K562 (cell line): ENCODE results near the gene C10orf143. TPM values are rescaled to one million over a fixed set of nuclear protein-coding genes. Genes with fewer than 3 reads are reported as not detected.

Experiments
- ATAC-seq: fragments of 200-7000 bp; cut with Tn5 transposase; 3 replicates; pipeline ENCODE4 v1.9.1; 2020; ENCODE audit warnings: moderate library complexity
- Bru-seq: library from RNA; stranded (reverse); fragments of 400-500 nt; gene quantifications from one replicate; lab custom pipeline; 2021; lab: Mats Ljungman, UMichigan
- BruChase-seq, 2 experiments: library from RNA; stranded (reverse); fragments of 400-500 nt; gene quantifications; one replicate each; lab custom pipeline; 2021; lab: Mats Ljungman, UMichigan
- BruUV-seq: library from RNA; stranded (reverse); fragments of 400-500 nt; replicated peaks from 2 replicates; lab custom pipeline; 2021; lab: Mats Ljungman, UMichigan
- CTCF ChIA-PET: fragments of 300-600 bp; formaldehyde crosslinking; extraction: SDS; loops from one replicate; lab custom pipeline; 2021; ENCODE audit warnings: low intra/inter-chr PET ratio; lab: Yijun Ruan, JAX
- POLR2A ChIA-PET: fragments of 300-600, 350-650 bp; sonication (Branson Sonifier 250); formaldehyde crosslinking; extraction: SDS; loops from one replicate; lab custom pipeline; 2021; ENCODE audit warnings: antibody characterized with exemption, inconsistent platforms; lab: Yijun Ruan, JAX
- DNase-seq, 4 experiments: peaks; one replicate each; pipeline versions ENCODE4 v3.0.0 to v3.0.0-alpha.2; 2011 to 2018; ENCODE audit warnings: low spot score in 3 of 4, mixed read lengths in 3 of 4; ENCODE audit errors: extremely low read depth in 1 of 4
- FAIRE-seq: peaks from 2 replicates; lab custom pipeline; 2011; peaks lifted over from hg19 to GRCh38; lab: Jason Lieb, UNC
- H2AFZ ChIP-seq: 2 replicates; pipeline ENCODE4 v1.6.0; 2011; ENCODE audit warnings: low read depth, low read length, control low read depth, inconsistent platforms
- H3K27ac ChIP-seq: fragments of 200-600 bp; 3 replicates; pipeline ENCODE4 v1.8.0; 2011; ENCODE audit warnings: low read depth, mild to moderate bottlenecking, control low read depth, inconsistent platforms, low read length, moderate library complexity, mixed read lengths; ENCODE audit errors: extremely low read depth
- H3K27me3 ChIP-seq, 2 experiments: fragments of 300-600 bp in 1 of 2; 2 replicates in 1 of 2; 3 replicates in 1 of 2; pipeline versions ENCODE4 v1.6.0 to v1.8.0; 2011; ENCODE audit warnings: inconsistent platforms in 2 of 2, low read length in 2 of 2, mild to moderate bottlenecking in 1 of 2, mixed read lengths in 1 of 2, moderate library complexity in 1 of 2; ENCODE audit not compliant: control insufficient read depth in 2 of 2, insufficient read depth in 2 of 2
- H3K36me3 ChIP-seq: fragments of 300-600 bp; 3 replicates; pipeline ENCODE4 v1.8.0; 2011; ENCODE audit warnings: mild to moderate bottlenecking, low read length, inconsistent platforms; ENCODE audit not compliant: control insufficient read depth, insufficient read depth
- H3K4me1 ChIP-seq, 2 experiments: fragments of 200-600 bp in 1 of 2; replicated peaks in 1 of 2; 2 replicates in 1 of 2; 3 replicates in 1 of 2; pipeline versions ENCODE4 v1.5.1 to v1.8.0; 2011; ENCODE audit warnings: inconsistent platforms in 2 of 2, low read length in 2 of 2, mild to moderate bottlenecking in 1 of 2, mixed read lengths in 1 of 2, moderate library complexity in 1 of 2; ENCODE audit not compliant: control insufficient read depth in 2 of 2, insufficient read depth in 2 of 2
- H3K4me2 ChIP-seq: 2 replicates; pipeline ENCODE4 v1.6.1; 2011; ENCODE audit warnings: low read length, control low read depth, inconsistent platforms, mixed read lengths; ENCODE audit not compliant: insufficient read depth
- H3K4me3 ChIP-seq: fragments of 200-600 bp; sonication (generic), shearing (Covaris generic); 2 replicates; pipeline ENCODE4 v1.5.1; 2016; ENCODE audit warnings: control low read depth, inconsistent platforms
- H3K79me2 ChIP-seq: fragments of 200-600 bp; 3 replicates; pipeline ENCODE4 v1.8.0; 2011; ENCODE audit warnings: low read length, inconsistent platforms; ENCODE audit not compliant: control insufficient read depth, insufficient read depth
- H3K9ac ChIP-seq, 2 experiments: 2 replicates each; pipeline versions ENCODE4 v1.6.0 to v1.6.1; 2011; ENCODE audit warnings: low read depth in 2 of 2, low read length in 2 of 2, control low read depth in 1 of 2, inconsistent platforms in 1 of 2, mild to moderate bottlenecking in 1 of 2, mixed read lengths in 1 of 2; ENCODE audit not compliant: insufficient read depth in 1 of 2
- H3K9me1 ChIP-seq: one replicate; pipeline ENCODE4 v1.6.0; 2011; ENCODE audit warnings: inconsistent platforms, mild to moderate bottlenecking, low read length, moderate library complexity; ENCODE audit not compliant: control insufficient read depth, insufficient read depth
- H3K9me3 ChIP-seq: replicated peaks from 2 replicates; pipeline ENCODE4 v1.5.1; 2011; ENCODE audit warnings: low read depth, low read length, inconsistent platforms; ENCODE audit not compliant: control insufficient read depth, insufficient read depth
- H4K20me1 ChIP-seq: replicated peaks from 2 replicates; pipeline ENCODE4 v1.6.1; 2011; ENCODE audit warnings: low read length, inconsistent platforms, mixed read lengths; ENCODE audit not compliant: control insufficient read depth, insufficient read depth
- ATF7 ChIP-seq: fragments of 450-650 bp; IDR thresholded peaks from 2 replicates; pipeline ENCODE4 v1.7.1; 2014; ENCODE audit warnings: mild to moderate bottlenecking, moderate library complexity
- CREB1 ChIP-seq, 2 experiments: sonication (generic) in 1 of 2; formaldehyde crosslinking in 1 of 2; IDR thresholded peaks; 2 replicates each; pipeline versions ENCODE4 v1.6.1 to v1.8.0; 2012 to 2022; ENCODE audit warnings: inconsistent platforms in 1 of 2, mild to moderate bottlenecking in 1 of 2, missing genetic modification reagents in 1 of 2, moderate library complexity in 1 of 2
- CREM ChIP-seq: IDR thresholded peaks from 2 replicates; pipeline ENCODE4 v1.6.1; 2014; ENCODE audit warnings: antibody characterized with exemption, low read depth
- ELF4 ChIP-seq: fragments of 450-650 bp; formaldehyde crosslinking; IDR thresholded peaks from 2 replicates; pipeline ENCODE4 v1.4.0; 2022; ENCODE audit warnings: missing genetic modification characterization
- MAZ ChIP-seq, 2 experiments: fragments of 450-650 bp in 1 of 2; sonication (generic) in 1 of 2; formaldehyde crosslinking; IDR thresholded peaks in 1 of 2; conservative IDR thresholded peaks in 1 of 2; 2 replicates each; pipeline versions ENCODE4 v1.4.0 to v1.5.0; 2020; ENCODE audit warnings: mild to moderate bottlenecking in 1 of 2, missing genetic modification reagents in 1 of 2
- NFRKB ChIP-seq: fragments of 450-650 bp; IDR thresholded peaks from 2 replicates; pipeline ENCODE4 v1.6.1; 2016; ENCODE audit warnings: low read depth
- PHF8 ChIP-seq: fragments of 200-600 bp; sonication (generic); IDR thresholded peaks from 2 replicates; pipeline ENCODE4 v1.6.1; 2012; ENCODE audit warnings: mixed run types, mild to moderate bottlenecking, inconsistent platforms, low read length, moderate library complexity, borderline replicate concordance
- POLR2H ChIP-seq: IDR thresholded peaks from 2 replicates; pipeline ENCODE4 v1.6.1; 2016; ENCODE audit warnings: missing genetic modification characterization, low read depth, mild to moderate bottlenecking, control low read depth, missing compliant biosample characterization, moderate library complexity
- PTBP1 ChIP-seq: fragments of 200-400 bp; formaldehyde crosslinking; IDR thresholded peaks from 2 replicates; pipeline ENCODE4 v1.6.1; 2017; ENCODE audit warnings: low read depth, low read length
- SAP30 ChIP-seq: fragments of 200-600 bp; sonication (generic); IDR thresholded peaks from 2 replicates; pipeline ENCODE4 v1.6.1; 2012; ENCODE audit warnings: borderline replicate concordance, low read depth, mild to moderate bottlenecking, moderate library complexity, low read length, control low read depth, inconsistent platforms; ENCODE audit not compliant: insufficient read depth, poor library complexity, severe bottlenecking
- ZSCAN29 ChIP-seq: fragments of 450-650 bp; IDR thresholded peaks from 2 replicates; pipeline ENCODE4 v1.6.1; 2017
- ZZZ3 ChIP-seq: fragments of 450-650 bp; IDR thresholded peaks from 2 replicates; pipeline ENCODE4 v1.6.1; 2016; ENCODE audit warnings: antibody characterized with exemption, mild to moderate bottlenecking, moderate library complexity
- WGBS: fragments of 100-300 bp; shearing (Covaris generic); methylation state at CpG from one replicate; pipeline ENCODE4 v1.1.6; 2016; ENCODE audit warnings: low coverage, mixed read lengths; ENCODE audit not compliant: insufficient coverage; ENCODE audit errors: missing lambda C conversion rate; 5-methylcytosine and 5-hydroxymethylcytosine counted together
- in situ Hi-C: fragments of 300-500 bp; cut with MboI; formaldehyde crosslinking; loops from 4 replicates; pipeline ENCODE4 v1.15.0; 2018; ENCODE audit warnings: inconsistent platforms, mixed read lengths
- intact Hi-C: fragments of 100-400 bp; cut with micrococcal nuclease; formaldehyde crosslinking; loops from 2 replicates; pipeline ENCODE4 v1.14.2; 2022
- long read RNA-seq, 3 experiments: library from polyadenylated mRNA in 2 of 3; library from RNA in 1 of 3; unstranded in 2 of 3; stranded (forward) in 1 of 3; transcript quantifications; one replicate each; pipeline ENCODE4 v2.0.0, GENCODE V29; 2019 to 2022
- polyA minus RNA-seq, 3 experiments: library from RNA; depleted of rRNA, polyadenylated mRNA; stranded (reverse); fragments of >200 nt; gene quantifications; 2 replicates each; pipeline ENCODE4 v1.2.3, GENCODE V29; 2011
- polyA plus RNA-seq, 8 experiments: library from polyadenylated mRNA; depleted of rRNA in 4 of 8; stranded (reverse) in 5 of 8; unstranded in 3 of 8; fragments of >200 nt; fragmentation: Nextera tagmentation in 2 of 8; fragmentation: Illumina TruSeq in 1 of 8; extraction: Ambion mirVana in 2 of 8; extraction: Trizol in 1 of 8; gene quantifications; 2 replicates each; pipeline versions ENCODE4 v1.2.1 to v1.2.3, GENCODE V29; 2011 to 2014; ENCODE audit warnings: inconsistent platforms in 1 of 8, missing spikeins in 1 of 8
- total RNA-seq, 7 experiments: library from RNA; depleted of rRNA in 6 of 7; stranded (reverse); fragments of >200 nt in 6 of 7; fragmentation: Illumina TruSeq in 2 of 7; extraction: Trizol in 2 of 7; gene quantifications; 2 replicates each; pipeline versions ENCODE4 v1.2.1 to v1.2.3, GENCODE V29; 2011 to 2021; ENCODE audit warnings: low replicate concordance in 1 of 7
- TF ChIP-seq, protein P1 (sequence below): sonication (generic); formaldehyde crosslinking; IDR thresholded peaks from 2 replicates; pipeline ENCODE4 v1.8.1; 2023; ENCODE audit warnings: mild to moderate bottlenecking, missing genetic modification reagents

C10orf143 gene
- 0.12 and 0.26 TPM in 2 replicates for total RNA-seq (2011; cell fraction: chromatin; rRNA removed; ENCODE audit: low replicate concordance)
- total RNA-seq (2011; cell fraction: nucleolus; rRNA removed), result 0.33 TPM in 1 of 2 replicates, not detected in the other
- total RNA-seq (2011; cell fraction: nucleoplasm; rRNA removed), result 0.44 TPM in 1 of 2 replicates, not detected in the other
- total RNA-seq (2014; rRNA removed) (0.24 TPM in 1 of 2 replicates, not detected in the other), total RNA-seq (2014; rRNA removed; fragmentation: Illumina TruSeq; extraction: Trizol) (0.11 TPM in 1 of 2 replicates, not detected in the other), total RNA-seq (2015; rRNA removed; fragmentation: Illumina TruSeq; extraction: Trizol) (0.25 and 0.30 TPM in 2 replicates), total RNA-seq (2021) (0.27 and 0.33 TPM in 2 replicates), polyA plus RNA-seq (2011; rRNA removed) (0.42 and 0.43 TPM in 2 replicates), polyA plus RNA-seq (2014; fragmentation: Illumina TruSeq; extraction: Trizol) (0.17 and 0.25 TPM in 2 replicates), polyA plus RNA-seq (2014; fragmentation: Nextera tagmentation; extraction: Ambion mirVana) (under 1 TPM in 1 of 2 experiments, not detected in 1; 0.07 TPM), polyA plus RNA-seq (2014; rRNA removed) (0.08 and 1.0 TPM in 2 replicates), polyA minus RNA-seq (2011; rRNA and poly(A)+ RNA removed) (0.30 TPM in 1 of 2 replicates, not detected in the other), Bru-seq, nascent RNA (percentile 40 among the genes with signal in this experiment), BruChase-seq, experiment 1, labeled RNA remaining after a 2-hour chase (percentile 34 among the genes with signal in this experiment), BruChase-seq, experiment 2, labeled RNA remaining after a 6-hour chase (percentile 30 among the genes with signal in this experiment)
- 0.31 and 0.71 TPM in 2 replicates for polyA plus RNA-seq (2011; cell fraction: cytosol; rRNA removed)
- 0.53 and 0.81 TPM in 2 replicates for polyA plus RNA-seq (2011; cell fraction: nucleus; rRNA removed)
- polyA plus RNA-seq (2012), result 0.36 and 0.47 TPM in 2 replicates
- not detected in 2 replicates for polyA minus RNA-seq (2011; cell fraction: cytosol; rRNA and poly(A)+ RNA removed)
- 0.13 and 0.44 TPM in 2 replicates for polyA minus RNA-seq (2011; cell fraction: nucleus; rRNA and poly(A)+ RNA removed)
- long read RNA-seq, experiment 1, partial matches to known transcripts, result 1 of 1 reads
- long read RNA-seq, experiment 1, other reads (novel, unspliced or antisense), result 0 of 1 reads
- long read RNA-seq, experiment 2, result 0 reads
- long read RNA-seq, experiment 3, result 0 reads

GRCh38 chr10:130110246-130111112 is at the start of gene C10orf143:
C10orf143 (minus strand) TSS chr10:130110830; CDS start chr10:130110772, 58 bp downstream.
- ChIA-PET POLR2A (interaction anchor here (0.5 to 1.1 kb wide), 8 partner anchors 11 to 1434 kb away, joined by 3 read pairs; partner anchors contain the start of gene GLRX3), CTCF (no interaction called here)
- in situ Hi-C loops, result loop anchor here (25.0 kb wide), 1 partner anchor 1523 kb away; no protein-coding TSS in a partner anchor
- DNase-seq (peak; percentile 93 to 95 (median 95)), FAIRE-seq (peak; percentile 74), ATAC-seq (peak; percentile 94)
- no peaks in the 10 kb centered on the region for H3K9me3 ChIP-seq
- peak within 1 kb of the TSS; percentile 84 to 94 for H3K9ac ChIP-seq
- intact Hi-C loops, result loop anchor here (1.0 kb wide), 1 partner anchor 27 kb away; no protein-coding TSS in a partner anchor
- no peaks in the 10 kb centered on the region for H3K36me3 ChIP-seq
- H3K27ac ChIP-seq, result peak within 1 kb of the TSS; percentile 84
- peak within 1 kb of the TSS; percentile 68 for H3K4me3 ChIP-seq
- peaks cover 3 to 24% of the 10 kb centered on the region in 2 experiments; a peak in 3 of 5 replicates for H3K4me1 ChIP-seq
- peak within 1 kb of the TSS; percentile 100 for H3K4me2 ChIP-seq
- H3K9me1 ChIP-seq, result peaks cover 4% of the 10 kb centered on the region
- under 1% methylated on average over 35 of the region's 71 CpGs for WGBS
- H3K79me2 ChIP-seq, result peaks cover 13% of the 10 kb centered on the region; the same call in 2 of the 3 replicates
- no peaks in the 10 kb centered on the region for H4K20me1 ChIP-seq
- BruUV-seq, result no TSS peak
- no peaks in the 10 kb centered on the region for H3K27me3 ChIP-seq
- H2AFZ ChIP-seq, result peak within 1 kb of the TSS; percentile 98
- TF ChIP-seq PTBP1 (no peak), CREB1 (IDR thresholded peaks at IDR 0.05) (peak; percentile 60), CREB1 (CRISPR knock-in tag; IDR thresholded peaks at IDR 0.05) (no peak), SAP30 (peak; percentile 70), ZZZ3 (peak; percentile 96), ZSCAN29 (0 out of 2 replicates have a peak, but pooled peaks have one; percentile 36), PHF8 (peak; percentile 90), NFRKB (no peak), POLR2H (tag) (0 out of 2 replicates have a peak, but pooled peaks have one; percentile 41), MAZ (CRISPR knock-in tag; conservative IDR thresholded peaks at IDR 0.05 in 1 of 2, IDR thresholded peaks at IDR 0.05 in 1 of 2) (peak; percentile 30 to 61; a peak in 3 of 4 replicates), CREM (peak; percentile 58), ATF7 (peak; percentile 33; the same call in 1 of the 2 replicates), ELF4 (CRISPR knock-in tag) (no peak)
- TF ChIP-seq, protein P1, sequence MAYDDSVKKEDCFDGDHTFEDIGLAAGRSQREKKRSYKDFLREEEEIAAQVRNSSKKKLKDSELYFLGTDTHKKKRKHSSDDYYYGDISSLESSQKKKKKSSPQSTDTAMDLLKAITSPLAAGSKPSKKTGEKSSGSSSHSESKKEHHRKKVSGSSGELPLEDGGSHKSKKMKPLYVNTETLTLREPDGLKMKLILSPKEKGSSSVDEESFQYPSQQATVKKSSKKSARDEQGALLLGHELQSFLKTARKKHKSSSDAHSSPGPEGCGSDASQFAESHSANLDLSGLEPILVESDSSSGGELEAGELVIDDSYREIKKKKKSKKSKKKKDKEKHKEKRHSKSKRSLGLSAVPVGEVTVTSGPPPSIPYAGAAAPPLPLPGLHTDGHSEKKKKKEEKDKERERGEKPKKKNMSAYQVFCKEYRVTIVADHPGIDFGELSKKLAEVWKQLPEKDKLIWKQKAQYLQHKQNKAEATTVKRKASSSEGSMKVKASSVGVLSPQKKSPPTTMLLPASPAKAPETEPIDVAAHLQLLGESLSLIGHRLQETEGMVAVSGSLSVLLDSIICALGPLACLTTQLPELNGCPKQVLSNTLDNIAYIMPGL (CRISPR knock-in tag), result no peak
